Measurements from ENCODE around the gene TMPRSS6.

TMPRSS6 gene

DNA sequence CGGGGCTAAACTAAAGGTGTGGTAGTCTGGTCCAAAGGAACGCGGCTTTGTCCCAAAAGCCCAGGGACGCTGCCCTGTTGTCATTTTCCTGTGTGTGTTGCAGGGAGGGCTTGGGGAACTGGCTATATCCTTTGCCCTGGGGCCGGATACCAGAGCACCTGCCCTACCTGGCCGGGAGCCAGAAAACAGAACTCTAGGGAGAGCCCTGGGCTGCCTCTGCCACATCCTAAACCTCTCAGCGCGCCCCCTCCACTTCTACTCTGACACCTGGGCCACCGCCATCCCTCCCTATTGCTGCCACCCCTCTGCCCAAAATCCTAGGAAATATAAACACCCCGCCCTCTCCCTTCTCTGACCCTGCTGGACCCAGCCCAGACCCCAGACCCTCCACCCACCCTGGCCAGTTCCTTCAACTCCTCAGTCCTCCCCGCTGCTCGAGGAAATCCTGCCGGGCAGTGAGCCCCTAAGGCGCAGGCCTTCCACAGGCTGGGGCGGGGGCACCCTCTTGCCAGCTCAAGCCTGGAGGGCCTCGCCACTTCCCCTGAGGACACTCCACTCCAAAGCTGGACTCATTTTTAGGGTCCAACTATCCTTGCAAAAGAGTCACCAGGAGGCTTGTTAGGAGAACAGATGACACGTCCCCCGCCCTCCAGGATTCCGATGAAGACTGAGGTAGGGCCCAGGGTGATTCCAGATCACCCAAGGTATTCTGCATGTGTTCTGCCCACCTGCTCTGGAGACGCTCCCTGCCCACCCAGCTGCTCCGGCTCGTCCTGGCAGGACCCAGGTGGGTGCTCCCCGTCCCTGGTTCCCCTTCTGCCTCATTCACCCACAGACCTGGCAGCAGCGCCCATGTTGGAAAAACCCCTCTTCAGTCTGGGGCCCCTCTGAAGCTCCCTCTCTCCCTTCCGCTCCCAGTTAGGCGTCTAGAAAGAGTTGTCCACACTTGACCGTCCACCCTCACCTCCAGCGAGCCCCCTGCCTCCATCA lies 45.8 kb downstream of the TMPRSS6 start:
- no peak for DNase-seq

GRCh38 chr22:37062702-37063381 lies 46.7 kb downstream of the TMPRSS6 start:
- DNase-seq = no peak

DNA sequence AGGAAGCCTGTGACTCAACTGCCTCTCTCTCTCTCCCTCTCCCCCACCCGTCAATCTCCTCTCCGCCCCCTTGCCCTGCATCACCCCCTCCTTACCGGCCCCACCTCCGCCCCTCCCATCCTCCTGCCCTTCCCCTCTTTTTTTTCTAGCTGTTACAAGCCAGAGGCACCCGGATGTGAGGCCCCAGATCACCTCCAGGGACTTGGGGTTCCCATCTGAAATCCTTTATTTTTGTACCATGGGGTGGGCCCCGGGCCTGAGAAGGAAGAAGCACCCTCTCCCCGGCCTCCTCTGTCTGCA lies 47.2 kb downstream of the TMPRSS6 start:
- no peak for DNase-seq

- DNase-seq = no peak
These were observed 47.7 kb downstream of the TMPRSS6 start for GRCh38 chr22:37061611-37062375.

DNA sequence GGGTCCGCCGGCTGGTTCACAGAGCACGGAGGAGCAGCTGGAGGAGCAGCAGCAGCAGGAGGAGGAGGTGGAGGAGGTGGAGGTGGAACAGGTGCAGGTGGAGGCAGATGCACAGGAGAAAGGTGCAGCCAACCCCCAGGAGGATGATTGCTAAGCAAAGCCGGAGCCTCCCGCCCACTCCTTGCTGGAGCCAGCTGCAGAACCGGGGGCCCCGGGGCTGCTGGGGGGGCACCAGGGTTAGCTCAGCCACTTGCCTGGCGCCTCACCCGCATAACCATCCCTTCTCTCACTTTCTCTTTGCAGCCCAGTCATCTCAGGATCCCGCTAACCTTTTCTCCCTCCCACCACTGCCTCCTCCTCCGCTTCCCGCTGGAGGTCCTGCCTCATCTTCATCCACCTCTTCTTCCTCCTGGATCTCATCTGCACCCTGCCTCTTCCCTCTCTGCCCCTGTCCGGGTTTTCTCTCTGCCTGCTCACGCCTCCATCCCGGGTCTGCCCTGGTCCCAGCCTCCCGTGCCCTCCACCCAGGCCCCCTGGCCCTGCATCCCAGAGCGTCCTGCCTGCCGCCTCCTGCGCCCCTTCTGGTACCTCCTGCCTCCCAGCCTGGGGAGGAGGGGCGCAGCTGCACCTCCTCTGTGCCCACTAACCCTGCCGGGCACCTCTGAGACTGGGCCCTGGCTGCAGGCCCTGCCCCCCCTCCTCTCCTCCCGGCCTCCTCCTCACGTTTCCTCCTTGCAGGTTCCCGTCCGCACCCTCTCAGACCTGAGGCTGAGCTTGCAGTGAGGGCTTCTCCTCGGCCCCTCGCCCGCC lies 48.5 kb downstream of the TMPRSS6 start:
- no peak for DNase-seq

DNA sequence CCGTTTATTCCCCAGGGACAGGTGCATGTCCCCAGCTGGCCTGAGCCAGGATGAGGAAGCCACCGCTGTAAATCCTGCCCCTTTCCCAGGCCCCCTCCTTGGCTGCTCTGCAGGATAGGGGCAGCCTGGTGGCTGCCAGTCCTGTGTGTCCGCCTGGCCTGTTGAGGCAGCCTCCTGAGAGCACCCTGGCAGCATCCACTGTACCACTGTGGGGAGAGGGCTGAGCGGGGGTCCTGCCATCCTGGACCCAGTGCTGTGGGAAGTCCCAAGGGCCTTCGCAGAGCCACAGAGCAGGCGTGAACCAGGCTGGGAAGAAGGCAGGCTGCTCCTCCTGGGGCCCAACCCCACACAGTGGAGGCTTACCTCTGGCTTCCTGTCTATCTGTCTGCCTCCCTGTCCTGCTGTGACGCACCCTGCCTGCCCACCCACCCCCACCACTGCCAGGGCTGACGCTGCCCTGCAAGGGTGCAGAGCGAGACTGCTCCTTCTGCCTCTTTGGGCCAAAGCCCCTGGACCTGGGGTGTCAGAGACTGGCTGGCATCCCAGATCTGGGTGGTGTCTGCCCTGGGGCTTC lies 49.5 kb downstream of the TMPRSS6 start:
- no peak for DNase-seq

DNA sequence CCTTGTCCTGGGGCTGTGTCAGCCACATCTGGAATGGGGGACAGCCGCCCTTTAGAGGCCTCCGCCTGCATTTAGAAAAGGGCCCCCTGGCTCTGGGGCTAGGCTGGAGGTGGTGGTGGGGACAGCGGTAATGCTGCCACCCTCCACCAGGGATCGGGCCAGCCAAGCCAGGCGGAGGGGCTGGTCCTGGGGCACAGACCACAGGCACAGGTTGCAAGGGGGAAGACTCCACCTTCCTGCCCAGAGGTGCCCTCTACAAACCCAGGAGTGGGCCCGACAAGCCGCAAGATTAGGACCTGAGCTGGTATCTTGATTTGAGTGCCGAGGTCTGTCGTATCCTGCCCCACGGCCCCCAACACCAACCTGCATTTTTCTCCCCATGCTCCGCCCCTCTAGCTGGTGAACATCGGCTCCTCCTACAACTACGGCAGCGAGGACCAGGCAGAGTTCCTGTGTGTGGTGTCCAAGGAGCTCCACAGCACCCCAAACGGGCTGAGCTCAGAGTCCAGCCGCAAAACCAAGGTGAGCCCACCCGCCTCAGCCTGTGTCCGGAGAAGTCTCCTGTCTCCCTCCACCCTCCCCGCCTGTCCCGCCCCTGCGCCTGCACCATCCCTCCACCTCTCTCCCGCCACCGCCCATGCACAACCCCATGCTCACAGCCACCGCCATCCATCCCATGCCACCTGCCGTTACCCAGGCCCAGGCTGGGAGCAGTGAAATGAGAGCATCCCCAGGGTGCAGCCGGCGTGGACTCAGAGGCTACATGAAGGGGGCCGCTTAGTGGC lies 50.4 kb downstream of the TMPRSS6 start:
- no peak for DNase-seq

DNA sequence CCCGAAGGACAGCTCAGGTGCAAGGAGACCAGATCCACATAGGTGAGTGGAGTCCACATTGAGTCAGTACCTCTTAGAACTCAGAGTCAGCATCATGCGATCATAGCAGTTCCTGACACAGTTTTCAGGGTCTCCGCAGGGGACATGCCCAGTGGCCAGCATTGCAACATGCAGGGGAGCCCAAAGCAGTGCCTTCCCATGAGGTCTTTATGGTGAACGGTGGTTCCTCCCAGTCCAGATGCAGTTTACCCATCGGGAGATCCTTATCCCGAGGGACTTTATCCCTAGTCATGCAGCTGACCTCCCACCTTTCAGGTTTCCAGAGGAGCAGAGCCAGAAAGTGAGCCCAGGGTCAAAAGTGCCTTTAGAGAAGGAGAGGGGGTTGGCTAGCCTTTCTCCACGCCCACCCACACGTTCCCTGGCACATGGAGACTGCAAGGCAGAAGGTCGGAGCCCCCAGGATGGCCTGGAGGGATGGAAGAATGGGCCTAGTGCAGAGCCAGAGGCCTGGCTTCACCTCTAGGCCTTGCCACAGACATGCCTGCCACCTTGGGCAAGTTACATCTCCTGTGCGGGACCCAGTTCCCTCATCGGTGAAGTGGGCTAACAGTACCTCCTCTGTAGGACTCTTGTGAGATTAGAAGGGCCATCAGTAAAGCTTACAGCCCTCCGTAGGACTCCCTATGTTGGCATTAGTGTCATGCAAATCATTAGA lies 51.6 kb downstream of the TMPRSS6 start:
- DNase-seq = no peak

DNA sequence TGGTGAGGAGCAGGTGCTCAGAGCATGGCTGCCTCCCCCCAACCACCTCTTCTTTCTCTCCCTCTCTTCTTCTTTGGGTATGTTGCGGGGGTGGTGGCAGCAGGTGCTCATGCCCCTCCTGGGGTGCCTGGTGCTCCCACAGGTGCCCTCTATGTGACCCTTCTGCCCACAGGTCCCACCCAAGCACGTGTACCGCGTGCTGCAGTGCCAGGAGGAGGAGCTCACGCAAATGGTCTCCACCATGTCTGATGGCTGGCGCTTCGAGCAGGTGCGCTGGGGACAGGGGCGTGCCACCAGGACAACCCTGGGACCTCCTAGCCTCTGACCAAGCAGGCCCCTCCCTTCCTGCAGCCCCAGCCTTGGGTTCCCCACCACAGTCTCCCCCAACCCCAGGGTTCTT lies 52.3 kb downstream of the TMPRSS6 start:
- DNase-seq = no peak

DNA sequence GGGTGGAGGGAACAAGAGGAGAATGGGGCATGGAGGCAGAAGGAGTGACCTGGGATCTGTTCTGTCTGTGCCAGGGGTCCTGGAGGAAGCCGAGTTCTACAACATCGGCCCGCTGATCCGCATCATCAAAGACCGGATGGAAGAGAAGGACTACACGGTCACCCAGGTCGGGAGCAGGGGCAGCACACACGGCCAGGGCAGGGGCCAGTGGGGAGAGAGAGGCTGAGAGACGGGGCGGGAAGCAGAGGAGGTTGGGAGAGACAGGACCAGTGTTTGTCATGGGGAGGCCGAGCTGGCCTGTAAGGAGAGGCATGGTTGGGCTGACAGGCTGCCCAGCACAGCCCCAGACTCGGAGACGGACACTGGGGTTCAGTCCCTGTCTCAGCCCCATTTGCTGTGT lies 53.3 kb downstream of the TMPRSS6 start:
- no peak for DNase-seq

- DNase-seq = no peak
These were observed 54.7 kb downstream of the TMPRSS6 start for GRCh38 chr22:37054600-37055365.

DNA sequence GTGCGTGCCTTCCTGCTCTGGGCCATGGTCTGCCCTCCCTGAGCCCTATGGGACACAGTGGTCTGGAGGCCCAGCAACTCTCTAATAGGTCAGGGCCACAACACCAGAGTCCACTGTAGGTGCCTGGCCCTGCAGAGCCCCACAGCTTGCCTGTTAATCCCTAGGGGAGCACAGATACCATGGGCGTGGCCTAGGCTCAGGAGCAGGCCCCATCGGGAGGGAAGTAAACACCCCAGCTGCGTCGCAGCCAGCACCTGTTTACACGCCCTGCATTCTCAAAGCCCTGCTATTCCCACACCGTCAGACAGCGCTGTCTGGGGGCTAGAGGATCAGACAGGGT lies 55.5 kb downstream of the TMPRSS6 start:
- no peak for DNase-seq

DNA sequence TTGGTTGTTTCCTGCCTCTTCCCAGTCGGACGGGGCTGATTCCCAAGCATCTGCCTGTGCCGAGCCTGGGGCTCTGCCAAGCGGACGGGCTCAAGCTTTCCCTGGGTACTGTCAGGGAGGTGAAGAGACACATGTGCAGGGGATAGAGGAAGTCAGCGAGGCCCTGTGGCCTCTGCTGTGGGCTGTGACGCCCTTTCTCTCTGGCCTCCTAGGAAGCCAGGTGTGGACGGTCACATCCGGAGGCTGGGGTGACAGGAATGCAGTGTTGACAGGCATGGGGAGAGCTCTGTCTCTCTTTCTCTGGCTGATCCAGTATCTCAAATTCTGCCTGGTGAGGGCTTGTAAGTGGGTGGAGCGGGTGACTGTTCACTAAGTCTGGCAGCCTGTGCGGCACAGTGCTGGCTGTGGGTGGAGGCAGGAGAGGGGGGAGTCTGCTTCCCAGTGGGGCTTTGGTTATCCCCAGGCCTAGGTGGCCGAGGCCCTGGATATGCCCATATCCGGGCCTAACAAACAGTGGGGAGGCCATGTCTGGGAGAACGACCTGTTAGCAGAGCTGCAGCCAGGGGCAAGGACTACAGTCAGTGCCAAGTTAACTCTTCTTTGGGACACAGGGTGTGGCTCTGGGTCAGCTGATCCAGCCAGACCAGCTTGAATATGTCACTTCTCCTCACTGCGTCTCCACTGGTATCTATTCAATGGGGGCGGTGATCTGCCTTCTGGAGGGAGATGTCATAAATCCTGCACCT lies 56.0 kb downstream of the TMPRSS6 start:
- no peak for DNase-seq

DNA sequence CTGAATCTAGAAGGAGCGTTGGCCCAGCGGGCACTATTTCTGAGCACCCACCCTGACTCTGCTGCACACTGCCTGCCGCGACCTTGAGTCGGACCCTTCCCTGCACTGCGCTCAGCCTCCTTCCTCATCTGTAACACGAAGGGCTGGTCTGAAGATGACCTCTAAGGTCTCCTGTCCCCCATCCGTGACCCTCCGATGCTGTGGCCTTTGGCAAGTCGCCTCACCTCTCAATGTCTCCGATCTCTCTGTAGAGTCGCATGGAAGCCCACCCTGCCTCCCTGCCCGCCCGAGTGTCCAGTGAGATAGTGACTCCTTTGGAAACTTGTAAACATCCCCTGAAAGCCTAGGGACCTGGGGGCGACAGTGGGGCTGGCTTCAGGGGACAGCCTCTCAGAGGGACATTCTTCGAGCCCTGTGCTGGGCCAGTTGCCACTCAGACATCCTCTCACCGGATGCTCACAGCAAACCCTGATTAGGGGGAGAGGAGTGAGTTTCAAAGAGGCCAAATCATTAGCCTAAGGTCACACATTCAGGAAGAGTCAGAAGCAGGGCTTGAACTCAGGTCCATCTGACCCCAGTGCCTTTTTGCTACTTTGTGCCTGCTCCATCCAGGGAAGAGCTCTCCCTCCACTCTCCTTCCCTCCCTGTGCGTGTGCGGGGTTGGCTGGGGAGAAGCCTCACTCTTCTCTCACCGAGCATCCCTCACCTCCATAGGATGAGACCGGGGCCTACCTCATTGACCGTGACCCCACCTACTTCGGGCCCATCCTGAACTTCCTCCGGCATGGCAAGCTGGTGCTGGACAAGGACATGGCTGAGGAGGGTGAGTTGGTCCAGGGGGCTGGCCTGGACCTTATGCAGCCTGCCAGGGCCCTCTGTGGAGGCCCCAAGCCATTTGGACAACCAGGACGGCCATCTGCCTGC lies 56.9 kb downstream of the TMPRSS6 start:
- no peak for DNase-seq

DNA sequence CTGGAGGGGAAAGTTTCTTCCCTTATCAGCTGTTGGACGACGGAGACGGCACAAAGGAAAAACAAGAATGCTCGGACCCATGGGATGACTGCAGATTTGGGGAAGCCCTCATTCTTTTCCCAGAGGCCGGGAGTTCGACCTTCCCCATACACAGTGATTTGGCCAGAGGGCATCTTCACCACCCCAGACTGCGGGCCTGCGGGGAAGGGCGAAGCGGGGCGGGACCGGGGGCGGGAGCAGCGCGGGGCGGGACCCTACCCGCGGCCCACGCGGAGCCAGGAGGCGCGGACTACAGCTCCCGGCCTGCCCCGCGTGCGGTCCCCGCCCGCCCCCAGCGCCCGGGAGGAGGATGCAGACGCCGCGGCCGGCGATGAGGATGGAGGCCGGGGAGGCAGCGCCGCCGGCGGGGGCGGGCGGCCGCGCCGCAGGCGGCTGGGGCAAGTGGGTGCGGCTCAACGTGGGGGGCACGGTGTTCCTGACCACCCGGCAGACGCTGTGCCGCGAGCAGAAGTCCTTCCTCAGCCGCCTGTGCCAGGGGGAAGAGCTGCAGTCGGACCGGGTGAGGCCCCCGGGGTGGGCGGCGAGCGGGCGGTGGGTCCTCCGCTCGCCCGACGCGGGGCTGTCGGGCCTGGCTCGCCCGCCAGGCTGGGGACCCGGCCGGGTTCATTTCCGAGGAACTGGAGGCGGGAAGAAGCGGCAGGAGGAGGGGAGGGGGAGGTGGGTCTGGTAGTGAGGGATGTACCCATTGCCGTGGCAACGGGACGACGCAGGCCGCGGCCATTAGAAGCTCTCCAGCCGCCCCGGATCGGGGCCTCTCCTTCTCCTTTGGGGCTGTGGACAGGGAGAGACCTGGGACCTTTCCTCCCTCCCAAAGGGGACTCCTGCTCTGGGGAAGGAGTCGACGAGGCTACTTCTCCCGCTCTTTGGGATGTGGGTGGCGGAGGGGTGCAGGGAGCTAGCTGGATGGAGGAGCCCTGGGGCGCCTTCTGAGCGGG lies 57.8 kb downstream of the TMPRSS6 start, which contains the start of gene KCTD17:
Gene KCTD17, plus strand, starts transcription at position 352 of the 995 bp plus-strand sequence. Its CDS starts 19 bp downstream, at position 371.
- peak; percentile 34 for DNase-seq

DNA sequence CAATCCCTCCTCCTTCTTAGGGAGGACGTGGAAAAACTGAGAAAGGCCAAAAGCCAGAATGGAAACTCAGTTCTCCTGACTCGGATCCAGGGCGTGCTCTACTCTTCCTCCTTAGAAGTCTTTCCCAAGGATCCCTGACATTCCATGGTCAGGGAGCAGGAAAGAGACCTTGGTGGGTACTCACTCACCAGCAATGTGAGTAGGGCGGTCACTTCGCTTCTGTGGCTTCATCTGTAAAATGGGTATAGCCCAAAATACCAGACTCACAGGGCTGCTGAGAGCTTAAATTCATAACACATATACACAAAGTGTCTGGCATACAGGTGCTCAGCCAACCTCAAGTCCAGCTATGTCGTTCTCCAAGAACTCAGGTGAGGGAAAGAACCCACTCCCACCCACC lies 58.6 kb downstream of the TMPRSS6 start:
- no peak for DNase-seq

- no peak for DNase-seq
These were observed 60.3 kb downstream of the TMPRSS6 start for GRCh38 chr22:37049224-37049623.

Measured in kidney glomerular epithelial cell (primary cell).